HepG2 (cell line): Measurements from ENCODE around the gene MTFP1. TPM values are rescaled to one million over a fixed set of nuclear protein-coding genes. Genes with fewer than 3 reads are reported as not detected.

Source experiments
- ATAC-seq: fragments of 200-7000 bp; cut with Tn5 transposase; 3 replicates; pipeline ENCODE4 v1.9.1; 2020; ENCODE audit warnings: mild to moderate bottlenecking, moderate library complexity
- BruUV-seq: library from RNA; stranded (reverse); fragments of 400-500 nt; replicated peaks from 2 replicates; lab custom pipeline; 2021; lab: Mats Ljungman, UMichigan
- CTCF ChIA-PET: fragments of 300-600 bp; formaldehyde crosslinking; extraction: SDS; loops from one replicate; lab custom pipeline; 2021; ENCODE audit warnings: low total read pairs, inconsistent platforms, low intra/inter-chr PET ratio; lab: Yijun Ruan, JAX
- POLR2A ChIA-PET: fragments of 350-600 bp; sonication (Branson Sonifier 250); formaldehyde crosslinking; loops from one replicate; lab custom pipeline; 2020; ENCODE audit warnings: antibody characterized with exemption, inconsistent platforms; lab: Yijun Ruan, JAX
- DNase-seq: peaks from one replicate; pipeline ENCODE4 v3.0.0-alpha.2; 2015; ENCODE audit warnings: low spot score
- FAIRE-seq: peaks from 3 replicates; lab custom pipeline; 2011; peaks lifted over from hg19 to GRCh38; lab: Jason Lieb, UNC
- H2AFZ ChIP-seq: one replicate; pipeline ENCODE4 v1.6.1; 2011; ENCODE audit warnings: low read length, inconsistent platforms
- H3K27ac ChIP-seq: fragments of 300-600 bp; 3 replicates; pipeline ENCODE4 v1.8.0; 2011; ENCODE audit warnings: mixed run types, mild to moderate bottlenecking, mixed read lengths, low read length, inconsistent platforms; ENCODE audit not compliant: insufficient read depth; ENCODE audit errors: extremely low read length
- H3K27me3 ChIP-seq, 2 experiments: fragments of 200-600 bp in 1 of 2; 2 replicates in 1 of 2; 3 replicates in 1 of 2; pipeline versions ENCODE4 v1.6.0 to v1.8.0; 2011; ENCODE audit warnings: low read length in 2 of 2, mild to moderate bottlenecking in 2 of 2, moderate library complexity in 2 of 2, inconsistent platforms in 1 of 2; ENCODE audit not compliant: insufficient read depth in 2 of 2, control insufficient read depth in 1 of 2
- H3K36me3 ChIP-seq, 2 experiments: fragments of 200-600 bp in 1 of 2; replicated peaks in 1 of 2; 2 replicates in 1 of 2; 3 replicates in 1 of 2; pipeline versions ENCODE4 v1.5.1 to v1.8.0; 2011; ENCODE audit warnings: low read length in 2 of 2, inconsistent platforms in 1 of 2; ENCODE audit not compliant: insufficient read depth in 2 of 2, control insufficient read depth in 1 of 2
- H3K4me1 ChIP-seq: 2 replicates; pipeline ENCODE4 v1.5.1; 2012; ENCODE audit warnings: low read length, inconsistent platforms; ENCODE audit not compliant: insufficient read depth
- H3K4me2 ChIP-seq: 2 replicates; pipeline ENCODE4 v1.6.0; 2011; ENCODE audit warnings: low read depth, low read length, inconsistent platforms
- H3K4me3 ChIP-seq, 3 experiments: fragments of 200-600 bp in 1 of 3; sonication (generic), shearing (Covaris generic) in 1 of 3; replicated peaks in 1 of 3; 2 replicates each; pipeline ENCODE4 v1.5.1; 2011 to 2016; ENCODE audit warnings: low read length in 3 of 3, inconsistent platforms in 2 of 3, low read depth in 2 of 3, mild to moderate bottlenecking in 2 of 3, control low read depth in 1 of 3, mixed read lengths in 1 of 3; ENCODE audit not compliant: insufficient read depth in 1 of 3
- H3K79me2 ChIP-seq: one replicate; pipeline ENCODE4 v1.6.1; 2011; ENCODE audit warnings: low read length, inconsistent platforms; ENCODE audit not compliant: insufficient read depth
- H3K9ac ChIP-seq: 2 replicates; pipeline ENCODE4 v1.6.0; 2011; ENCODE audit warnings: mild to moderate bottlenecking, low read depth, low read length, inconsistent platforms; ENCODE audit not compliant: insufficient read depth
- H3K9me3 ChIP-seq: 2 replicates; pipeline ENCODE4 v1.5.1; 2012; ENCODE audit warnings: mild to moderate bottlenecking, low read length
- H4K20me1 ChIP-seq: 2 replicates; pipeline ENCODE4 v1.6.0; 2011; ENCODE audit warnings: inconsistent platforms, mild to moderate bottlenecking, low read length, moderate library complexity; ENCODE audit not compliant: insufficient read depth
- DMTF1 ChIP-seq: sonication (generic); formaldehyde crosslinking; IDR thresholded peaks from 2 replicates; pipeline ENCODE4 v1.4.0; 2020; ENCODE audit warnings: mild to moderate bottlenecking, missing genetic modification reagents
- ETS1 ChIP-seq: sonication (generic); formaldehyde crosslinking; IDR thresholded peaks from 2 replicates; pipeline ENCODE4 v1.4.0; 2020; ENCODE audit warnings: missing genetic modification reagents
- SP5 ChIP-seq: IDR thresholded peaks from 2 replicates; pipeline ENCODE4 v1.6.1; 2016; ENCODE audit warnings: low read depth, borderline replicate concordance
- ZBTB38 ChIP-seq: sonication (generic); formaldehyde crosslinking; IDR thresholded peaks from 2 replicates; pipeline ENCODE4 v1.5.1; 2020; ENCODE audit warnings: mild to moderate bottlenecking, missing genetic modification reagents
- ZNF879 ChIP-seq: sonication (generic); formaldehyde crosslinking; IDR thresholded peaks from 2 replicates; pipeline ENCODE4 v1.8.1; 2023; ENCODE audit warnings: missing genetic modification reagents
- WGBS: methylation state at CpG from one replicate; pipeline ENCODE4 v1.1.6; 2017; ENCODE audit warnings: low lambda C conversion rate; 5-methylcytosine and 5-hydroxymethylcytosine counted together
- in situ Hi-C: cut with HindIII; loops from 2 replicates; pipeline ENCODE4 v1.10.0; 2017; ENCODE audit warnings: low pct_unique_long_range_greater_than_20kb; ENCODE audit not compliant: extremely low pct_ligation_motif_present
- intact Hi-C: fragments of 100-400 bp; cut with micrococcal nuclease; formaldehyde crosslinking; loops from one replicate; pipeline ENCODE4 v1.10.0; 2022; ENCODE audit not compliant: unreplicated experiment
- polyA plus RNA-seq, 8 experiments: library from polyadenylated mRNA; depleted of rRNA in 3 of 8; stranded (reverse) in 7 of 8; unstranded in 1 of 8; fragments of >200 nt; fragmentation: Illumina TruSeq in 4 of 8; extraction: Trizol in 4 of 8; gene quantifications; 2 replicates each; pipeline versions ENCODE4 v1.2.1 to v1.2.3, GENCODE V29; 2011 to 2016; ENCODE audit warnings: low read depth in 4 of 8, missing spikeins in 1 of 8, mixed read lengths in 1 of 8; ENCODE audit not compliant: insufficient read depth in 1 of 8
- total RNA-seq, 5 experiments: library from RNA; depleted of rRNA; stranded (reverse); fragments of >200 nt; fragmentation: Illumina TruSeq; extraction: Trizol; gene quantifications; 2 replicates each; pipeline ENCODE4 v1.2.3, GENCODE V29; 2016; ENCODE audit warnings: low read depth in 1 of 5

The MTFP1 gene
- total and polyA plus RNA-seq, 2 of the 13 experiments (the other 11 are each of a cell fraction or from before 2014, with no cell fraction given) = 29.5 to 45.6 TPM

- POLR2A ChIA-PET = no interaction called here
- Histone ChIP-seq H3K4me2 (no peak overlapping the region), H3K79me2 (no peaks in the 10 kb centered on the region), H3K36me3 (no peaks in the 10 kb centered on the region), H3K4me1 (no peaks in the 10 kb centered on the region), H3K9me3 (no peaks in the 10 kb centered on the region), H3K27me3 (peaks cover 0 to 7% of the 10 kb centered on the region in 2 experiments; a peak in 2 of 5 replicates), H3K27ac (no peak overlapping the region), H4K20me1 (no peaks in the 10 kb centered on the region), H3K4me3 (no peak overlapping the region), H3K9ac (no peak overlapping the region), H2AFZ (no peak overlapping the region)
- intact Hi-C loops = no loop called here
- no peak for FAIRE-seq
- no peak for ATAC-seq
- no peak for DNase-seq
- no TSS peak for BruUV-seq
- CTCF ChIA-PET = no interaction called here
- in situ Hi-C loops = no loop called here
- TF ChIP-seq DMTF1 (CRISPR knock-in tag) (no peak), ETS1 (CRISPR knock-in tag) (no peak), ZBTB38 (CRISPR knock-in tag) (no peak), SP5 (no peak), ZNF879 (CRISPR knock-in tag) (no peak)
- WGBS = 2% methylated on average over 8 of the region's 8 CpGs
Observed at GRCh38 chr22:30457981-30458380, 32.4 kb downstream of the MTFP1 start.
